Right lobe of liver (tissue), 6 donors: ENCODE measurements around the gene AMOTL2. TPM values are rescaled to one million over a fixed set of nuclear protein-coding genes. Genes with fewer than 3 reads are reported as not detected.

Experiments used
- ATAC-seq, 4 donors: fragments of 200-7000 bp; cut with Tn5 transposase; one replicate each; pipeline ENCODE4 v1.9.1; 2020; ENCODE audit warnings: mild to moderate bottlenecking in 4 of 4, moderate library complexity in 4 of 4
- DNase-seq, 3 donors: peaks; one replicate each; pipeline ENCODE4 v3.0.0-alpha.2; 2020
- H3K27ac ChIP-seq, 3 donors: fragments of 200-600 bp; one replicate each; pipeline ENCODE4 v1.8.0; 2022
- H3K27me3 ChIP-seq, 2 donors: fragments of 200-600 bp; one replicate each; pipeline ENCODE4 v1.8.0; 2022
- H3K36me3 ChIP-seq, 4 donors: fragments of 200-600 bp; sonication (generic) in 1 of 4; one replicate each; pipeline versions ENCODE4 v1.5.1 to v1.8.0; 2017 to 2022; ENCODE audit warnings: control low read depth in 1 of 4
- H3K4me1 ChIP-seq, 4 donors: fragments of 200-600 bp; sonication (generic) in 1 of 4; one replicate each; pipeline versions ENCODE4 v1.5.1 to v1.8.0; 2017 to 2022; ENCODE audit warnings: control low read depth in 1 of 4
- H3K4me3 ChIP-seq, 3 donors: fragments of 200-600 bp; one replicate each; pipeline ENCODE4 v1.8.0; 2022
- H3K9me3 ChIP-seq, 4 donors: fragments of 200-600 bp; sonication (generic) in 1 of 4; one replicate each; pipeline versions ENCODE4 v1.5.1 to v1.8.0; 2017 to 2022; ENCODE audit warnings: control low read depth in 1 of 4
- POLR2A ChIP-seq: fragments of 450-650 bp; IDR thresholded peaks from one replicate; pipeline ENCODE4 v1.6.1; 2017; ENCODE audit warnings: antibody characterized with exemption, mild to moderate bottlenecking
- WGBS: methylation state at CpG from one replicate; pipeline ENCODE4 v1.1.6; 2018; ENCODE audit warnings: low coverage, low lambda C conversion rate; ENCODE audit not compliant: insufficient coverage; ENCODE audit errors: missing lambda C conversion rate; 5-methylcytosine and 5-hydroxymethylcytosine counted together
- intact Hi-C, 2 donors: fragments of 100-400 bp; cut with DNase I; formaldehyde crosslinking; loops; one replicate each; pipeline versions ENCODE4 v1.11.2 to v1.14.1; 2022
- total RNA-seq, 6 experiments: library from RNA; depleted of rRNA in 2 of 6; stranded (reverse); fragments of >200 nt in 2 of 6; fragmentation: NEBNext Ultra II Directional in 3 of 6; extraction: Animal tissue kit (Norgen Biotek cat#: 25700) in 3 of 6; gene quantifications; one replicate each; pipeline versions ENCODE4 v1.1.0 to v1.2.4, GENCODE V29; 2016 to 2023
- TF ChIP-seq, protein P1 (sequence below), 4 donors: fragments of 200-600 bp in 3 of 4; fragments of 450-650 bp in 1 of 4; IDR thresholded peaks; one replicate each; pipeline versions ENCODE4 v1.5.1 to v1.8.0; 2016 to 2022; ENCODE audit warnings: antibody characterized with exemption in 4 of 4, mild to moderate bottlenecking in 2 of 4
- donor health status: DM: no; HTN: yes; CAD: no.
- donor health status: DM: no; HTN: no; CAD: no.
- donor health status: DM: no; HTN: no; CAD: no.
- donor health status: DM: no; HTN: yes; CAD: no.
- donor health status: DM: no; HTN: yes; CAD: no.

Gene AMOTL2
- total RNA-seq, 6 experiments from 2014 or later, result 18.0 to 33.3 (median 21.8) TPM

DNA sequence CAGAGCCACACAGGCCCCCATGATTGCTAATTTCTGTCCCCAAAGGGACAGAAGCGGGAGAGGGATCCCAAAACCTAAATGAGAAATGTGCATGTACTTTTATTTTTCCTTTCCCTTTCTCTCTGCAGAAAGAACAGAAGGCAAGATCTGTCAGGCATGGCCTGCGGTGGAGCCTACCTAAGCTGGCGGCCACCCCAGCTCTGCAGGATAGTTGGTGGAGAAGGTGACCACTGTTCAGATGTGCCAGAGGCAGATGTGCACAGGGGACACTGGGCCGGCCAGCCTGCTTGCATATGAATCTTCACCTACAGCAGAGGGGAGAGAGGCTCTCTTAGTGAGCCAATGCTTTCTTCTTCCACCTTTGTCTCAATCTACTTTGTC lies 2.1 kb upstream of the AMOTL2 start:
- Histone ChIP-seq H3K27ac (peak overlapping the region in 2 of 3 donors; percentile 97 to 99), H3K36me3 (peaks cover 0 to under 1% (median 0%) of the 10 kb centered on the region in 4 donors), H3K27me3 (no peaks in the 10 kb centered on the region), H3K9me3 (no peaks in the 10 kb centered on the region), H3K4me1 (peaks cover 0 to 31% (median 8%) of the 10 kb centered on the region in 4 donors), H3K4me3 (no peak overlapping the region)
- DNase-seq (peak in 1 of 3 donors; percentile 41), ATAC-seq (no peak)
- WGBS, result 83% methylated on average over 2 of the region's 4 CpGs
- TF ChIP-seq, protein P1, sequence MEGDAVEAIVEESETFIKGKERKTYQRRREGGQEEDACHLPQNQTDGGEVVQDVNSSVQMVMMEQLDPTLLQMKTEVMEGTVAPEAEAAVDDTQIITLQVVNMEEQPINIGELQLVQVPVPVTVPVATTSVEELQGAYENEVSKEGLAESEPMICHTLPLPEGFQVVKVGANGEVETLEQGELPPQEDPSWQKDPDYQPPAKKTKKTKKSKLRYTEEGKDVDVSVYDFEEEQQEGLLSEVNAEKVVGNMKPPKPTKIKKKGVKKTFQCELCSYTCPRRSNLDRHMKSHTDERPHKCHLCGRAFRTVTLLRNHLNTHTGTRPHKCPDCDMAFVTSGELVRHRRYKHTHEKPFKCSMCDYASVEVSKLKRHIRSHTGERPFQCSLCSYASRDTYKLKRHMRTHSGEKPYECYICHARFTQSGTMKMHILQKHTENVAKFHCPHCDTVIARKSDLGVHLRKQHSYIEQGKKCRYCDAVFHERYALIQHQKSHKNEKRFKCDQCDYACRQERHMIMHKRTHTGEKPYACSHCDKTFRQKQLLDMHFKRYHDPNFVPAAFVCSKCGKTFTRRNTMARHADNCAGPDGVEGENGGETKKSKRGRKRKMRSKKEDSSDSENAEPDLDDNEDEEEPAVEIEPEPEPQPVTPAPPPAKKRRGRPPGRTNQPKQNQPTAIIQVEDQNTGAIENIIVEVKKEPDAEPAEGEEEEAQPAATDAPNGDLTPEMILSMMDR (IDR thresholded peaks at IDR 0.05), result no peak
- TF ChIP-seq POLR2A, result no peak
- intact Hi-C loops, result loop anchor here in 1 of 2 donors (2.0 kb wide), 1 partner anchor 68 kb away; no protein-coding TSS in a partner anchor

DNA sequence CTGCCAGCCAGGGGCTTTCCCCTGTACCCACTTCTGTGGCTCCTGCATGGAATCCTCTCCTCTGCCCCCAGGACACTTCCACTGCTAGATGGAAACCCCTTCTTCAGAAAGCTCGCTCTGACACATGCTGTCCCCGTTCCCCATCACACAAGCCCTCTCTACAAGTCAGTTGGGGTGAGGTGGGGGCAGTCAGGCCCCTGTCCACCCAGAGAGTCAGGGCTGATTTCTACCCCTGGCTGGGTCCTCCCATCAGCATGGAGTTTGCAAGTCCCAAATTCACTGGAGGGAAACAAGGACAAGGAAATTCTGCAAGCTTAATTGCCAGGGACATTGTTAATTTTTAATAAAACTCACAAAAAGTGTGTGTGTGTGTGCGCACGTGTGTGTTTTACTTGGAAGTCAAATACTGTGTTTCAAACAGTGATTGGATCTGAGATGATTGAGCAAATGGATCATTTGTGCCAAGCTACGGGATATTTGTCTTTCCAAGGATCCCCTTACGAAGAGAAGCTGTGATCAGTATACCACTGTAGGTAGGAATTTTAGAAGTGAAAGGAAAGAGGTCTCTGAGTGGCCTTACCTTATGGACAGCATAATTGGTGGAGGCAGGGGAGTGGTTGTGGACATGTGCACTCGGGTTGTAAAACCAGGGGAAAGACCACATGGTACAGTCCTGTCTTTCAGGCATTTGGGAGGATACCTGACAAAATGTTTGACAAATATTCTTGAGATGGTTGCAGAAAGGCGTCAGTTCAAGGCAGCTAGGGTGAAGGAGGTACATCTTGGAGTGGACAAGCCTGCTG lies 1.5 kb upstream of the AMOTL2 start:
- Histone ChIP-seq H3K4me1 (peaks cover 0 to 37% (median 11%) of the 10 kb centered on the region in 4 donors), H3K27me3 (no peaks in the 10 kb centered on the region), H3K27ac (peak overlapping the region; percentile 95 to 99 (median 97)), H3K4me3 (peak overlapping the region; percentile 74 to 95 (median 87)), H3K9me3 (no peaks in the 10 kb centered on the region), H3K36me3 (peaks cover 0 to 6% (median 3%) of the 10 kb centered on the region in 4 donors)
- intact Hi-C loops, result loop anchor here in 1 of 2 donors (2.0 kb wide), 1 partner anchor 67 kb away; no protein-coding TSS in a partner anchor
- TF ChIP-seq, protein P1 (IDR thresholded peaks at IDR 0.05), result no peak
- TF ChIP-seq POLR2A, result no peak
- DNase-seq, result peak in 1 of 3 donors; percentile 59
- 19% methylated on average over 7 of the region's 8 CpGs for WGBS
- ATAC-seq, result peak in 3 of 4 donors; percentile 3 to 23 (median 19)

DNA sequence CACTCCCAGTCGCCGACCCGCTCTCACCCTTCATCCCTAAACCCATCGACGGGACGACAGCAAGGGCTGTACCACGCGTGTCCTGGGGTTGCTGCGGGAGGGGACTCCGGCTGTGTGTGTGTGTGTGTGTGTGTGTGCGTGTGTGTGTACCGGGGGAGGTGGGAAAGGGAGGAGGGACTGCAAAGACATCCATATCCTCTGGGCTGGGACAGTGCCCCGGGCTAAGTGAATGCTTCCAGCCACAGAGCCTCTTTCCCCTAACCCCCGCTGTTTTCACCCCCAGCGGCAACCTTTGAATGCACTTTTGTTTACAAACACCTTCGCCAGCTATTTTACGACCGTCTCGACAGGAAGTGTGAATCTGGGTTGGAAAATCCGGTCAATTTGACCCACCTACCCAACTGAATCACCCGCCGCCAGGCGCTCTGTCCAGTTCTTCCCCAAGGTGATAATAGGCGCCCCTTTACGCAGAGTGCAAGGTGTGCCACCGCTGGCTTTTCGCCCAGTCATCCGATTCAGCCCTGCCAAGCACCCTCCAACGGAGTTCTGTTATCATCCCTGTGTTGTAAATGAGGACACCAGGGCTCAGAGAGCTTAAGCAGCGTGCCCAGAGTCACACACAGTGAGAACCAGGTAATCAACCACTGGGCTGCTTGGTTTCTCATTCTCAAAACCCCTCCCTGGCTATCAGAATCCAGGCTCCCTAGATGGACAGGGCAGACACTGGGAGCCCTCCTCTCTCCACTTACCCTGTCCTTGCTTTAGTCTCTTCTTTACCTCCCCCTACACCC lies 739 bp upstream of the AMOTL2 start:
- peaks cover 0 to 45% (median 15%) of the 10 kb centered on the region in 4 donors for H3K4me1 ChIP-seq
- ATAC-seq, result peak; percentile 51 to 59 (median 56)
- peak; percentile 77 to 90 (median 86) for DNase-seq
- H3K9me3 ChIP-seq, result no peaks in the 10 kb centered on the region
- no peaks in the 10 kb centered on the region for H3K27me3 ChIP-seq
- H3K4me3 ChIP-seq, result peak overlapping the region; percentile 74 to 95 (median 87)
- 3% methylated on average over 23 of the region's 30 CpGs for WGBS
- H3K27ac ChIP-seq, result peak overlapping the region; percentile 95 to 99 (median 97)
- intact Hi-C loops, result no loop called here
- H3K36me3 ChIP-seq, result peaks cover 0 to 14% (median 6%) of the 10 kb centered on the region in 4 donors
- TF ChIP-seq POLR2A, result no peak
- TF ChIP-seq, protein P1 (IDR thresholded peaks at IDR 0.05), result no peak

DNA sequence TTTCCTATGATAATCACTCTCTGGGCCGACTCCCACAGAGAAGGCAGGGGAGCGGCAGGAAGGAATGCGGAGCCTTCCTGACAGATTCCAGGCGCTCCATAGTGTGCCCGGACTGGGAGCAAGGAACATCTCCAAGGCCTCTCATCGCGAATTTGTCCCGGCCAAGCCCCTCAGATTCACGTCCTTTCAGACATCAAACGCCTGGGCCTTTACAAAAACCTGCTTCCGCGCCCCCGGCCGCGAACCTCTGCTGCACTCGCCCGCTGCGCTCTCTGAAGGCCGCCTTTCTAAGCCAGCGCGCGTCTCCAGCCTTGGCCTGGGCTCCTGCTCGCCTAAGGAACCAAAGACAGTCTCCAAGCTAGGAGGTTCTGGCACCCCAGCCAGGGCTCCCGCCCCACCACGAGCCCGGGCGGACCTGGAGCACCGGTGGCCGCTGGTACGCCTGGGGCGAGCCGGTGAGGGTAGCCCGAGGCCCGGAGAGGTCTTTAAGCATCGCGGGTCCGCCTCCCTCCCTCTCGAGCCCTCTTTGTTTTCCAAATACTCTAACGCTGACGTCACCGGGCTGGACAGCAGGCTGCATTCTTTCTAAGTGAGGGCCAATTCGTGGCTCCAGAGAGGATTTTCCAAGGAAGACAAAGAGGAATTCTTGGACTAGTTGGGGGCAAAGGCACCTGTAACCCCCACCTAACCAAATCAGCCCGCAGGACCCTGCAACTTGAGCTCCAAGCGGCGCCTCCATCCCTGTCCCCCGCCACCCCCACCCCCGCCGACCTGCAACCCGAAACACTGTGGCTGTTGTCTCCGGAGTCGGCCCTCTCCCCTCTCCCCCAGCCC lies 759 bp downstream of the AMOTL2 start:
- peaks cover 0 to 29% (median 14%) of the 10 kb centered on the region in 4 donors for H3K36me3 ChIP-seq
- peaks cover 0 to 56% (median 22%) of the 10 kb centered on the region in 4 donors for H3K4me1 ChIP-seq
- H3K4me3 ChIP-seq, result peak overlapping the region; percentile 74 to 95 (median 87)
- WGBS, result 3% methylated on average over 8 of the region's 51 CpGs
- intact Hi-C loops, result no loop called here
- peak overlapping the region; percentile 95 to 99 (median 97) for H3K27ac ChIP-seq
- peak; percentile 76 to 79 (median 78) for DNase-seq
- TF ChIP-seq, protein P1 (IDR thresholded peaks at IDR 0.05), result no peak
- TF ChIP-seq POLR2A, result peak; percentile 26
- peak; percentile 45 to 64 (median 55) for ATAC-seq
- H3K27me3 ChIP-seq, result no peaks in the 10 kb centered on the region
- no peaks in the 10 kb centered on the region for H3K9me3 ChIP-seq
